ENCODE data around the gene CTAG1A.

- TF ChIP-seq, protein P1, sequence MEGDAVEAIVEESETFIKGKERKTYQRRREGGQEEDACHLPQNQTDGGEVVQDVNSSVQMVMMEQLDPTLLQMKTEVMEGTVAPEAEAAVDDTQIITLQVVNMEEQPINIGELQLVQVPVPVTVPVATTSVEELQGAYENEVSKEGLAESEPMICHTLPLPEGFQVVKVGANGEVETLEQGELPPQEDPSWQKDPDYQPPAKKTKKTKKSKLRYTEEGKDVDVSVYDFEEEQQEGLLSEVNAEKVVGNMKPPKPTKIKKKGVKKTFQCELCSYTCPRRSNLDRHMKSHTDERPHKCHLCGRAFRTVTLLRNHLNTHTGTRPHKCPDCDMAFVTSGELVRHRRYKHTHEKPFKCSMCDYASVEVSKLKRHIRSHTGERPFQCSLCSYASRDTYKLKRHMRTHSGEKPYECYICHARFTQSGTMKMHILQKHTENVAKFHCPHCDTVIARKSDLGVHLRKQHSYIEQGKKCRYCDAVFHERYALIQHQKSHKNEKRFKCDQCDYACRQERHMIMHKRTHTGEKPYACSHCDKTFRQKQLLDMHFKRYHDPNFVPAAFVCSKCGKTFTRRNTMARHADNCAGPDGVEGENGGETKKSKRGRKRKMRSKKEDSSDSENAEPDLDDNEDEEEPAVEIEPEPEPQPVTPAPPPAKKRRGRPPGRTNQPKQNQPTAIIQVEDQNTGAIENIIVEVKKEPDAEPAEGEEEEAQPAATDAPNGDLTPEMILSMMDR (IDR thresholded peaks at IDR 0.05) = no peak
- TF ChIP-seq POLR2AphosphoS5 (IDR thresholded peaks at IDR 0.05) = no peak
- TF ChIP-seq POLR2A (IDR thresholded peaks at IDR 0.05) = no peak
Observed at GRCh38 chrX:154595559-154596249, 10.8 kb downstream of the CTAG1A start.
